RWPE1 (cell line): ENCODE results near the gene SLC1A2.
"Not testable (repeated sequence)": the region's sequence is repeated elsewhere in the genome, so short reads cannot be mapped to it uniquely, and the experiment has no call there.

Experiments used
- CTCF ChIA-PET: fragments of 350-600 bp; sonication (Branson Sonifier 250); formaldehyde crosslinking; extraction: SDS; loops from one replicate; lab custom pipeline; 2021; lab: Yijun Ruan, JAX
- POLR2A ChIA-PET: fragments of 400-600 bp; formaldehyde crosslinking; extraction: SDS; loops from one replicate; lab custom pipeline; 2020; ENCODE audit warnings: antibody characterized with exemption; ENCODE audit not compliant: low non-redundant PET; lab: Yijun Ruan, JAX
- DNase-seq: peaks from one replicate; pipeline ENCODE4 v3.0.0; 2012; ENCODE audit warnings: low spot score
- H3K27ac ChIP-seq: fragments of 450-650 bp; 2 replicates; pipeline ENCODE4 v1.5.1; 2017
- TF ChIP-seq, protein P1 (sequence below): fragments of 450-650 bp; conservative IDR thresholded peaks from 2 replicates; pipeline ENCODE4 v1.5.1; 2017; ENCODE audit warnings: low read depth, mild to moderate bottlenecking

Gene SLC1A2

DNA sequence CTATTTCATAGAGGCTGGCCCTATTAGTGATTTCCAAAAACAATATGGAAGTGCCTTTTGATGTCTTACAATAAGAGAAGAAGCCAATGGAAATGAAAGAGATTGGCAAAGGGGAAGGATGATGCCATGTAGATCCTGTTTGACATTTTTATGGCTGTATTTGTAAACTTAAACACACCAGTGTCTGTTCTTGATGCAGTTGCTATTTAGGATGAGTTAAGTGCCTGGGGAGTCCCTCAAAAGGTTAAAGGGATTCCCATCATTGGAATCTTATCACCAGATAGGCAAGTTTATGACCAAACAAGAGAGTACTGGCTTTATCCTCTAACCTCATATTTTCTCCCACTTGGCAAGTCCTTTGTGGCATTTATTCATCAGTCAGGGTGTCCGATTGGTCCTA, 189.0 kb downstream of the SLC1A2 start:
- TF ChIP-seq, protein P1, sequence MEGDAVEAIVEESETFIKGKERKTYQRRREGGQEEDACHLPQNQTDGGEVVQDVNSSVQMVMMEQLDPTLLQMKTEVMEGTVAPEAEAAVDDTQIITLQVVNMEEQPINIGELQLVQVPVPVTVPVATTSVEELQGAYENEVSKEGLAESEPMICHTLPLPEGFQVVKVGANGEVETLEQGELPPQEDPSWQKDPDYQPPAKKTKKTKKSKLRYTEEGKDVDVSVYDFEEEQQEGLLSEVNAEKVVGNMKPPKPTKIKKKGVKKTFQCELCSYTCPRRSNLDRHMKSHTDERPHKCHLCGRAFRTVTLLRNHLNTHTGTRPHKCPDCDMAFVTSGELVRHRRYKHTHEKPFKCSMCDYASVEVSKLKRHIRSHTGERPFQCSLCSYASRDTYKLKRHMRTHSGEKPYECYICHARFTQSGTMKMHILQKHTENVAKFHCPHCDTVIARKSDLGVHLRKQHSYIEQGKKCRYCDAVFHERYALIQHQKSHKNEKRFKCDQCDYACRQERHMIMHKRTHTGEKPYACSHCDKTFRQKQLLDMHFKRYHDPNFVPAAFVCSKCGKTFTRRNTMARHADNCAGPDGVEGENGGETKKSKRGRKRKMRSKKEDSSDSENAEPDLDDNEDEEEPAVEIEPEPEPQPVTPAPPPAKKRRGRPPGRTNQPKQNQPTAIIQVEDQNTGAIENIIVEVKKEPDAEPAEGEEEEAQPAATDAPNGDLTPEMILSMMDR: no peak
- DNase-seq: no peak
- CTCF ChIA-PET: no interaction called here
- H3K27ac ChIP-seq: no peak overlapping the region
- POLR2A ChIA-PET: no interaction called here

DNA sequence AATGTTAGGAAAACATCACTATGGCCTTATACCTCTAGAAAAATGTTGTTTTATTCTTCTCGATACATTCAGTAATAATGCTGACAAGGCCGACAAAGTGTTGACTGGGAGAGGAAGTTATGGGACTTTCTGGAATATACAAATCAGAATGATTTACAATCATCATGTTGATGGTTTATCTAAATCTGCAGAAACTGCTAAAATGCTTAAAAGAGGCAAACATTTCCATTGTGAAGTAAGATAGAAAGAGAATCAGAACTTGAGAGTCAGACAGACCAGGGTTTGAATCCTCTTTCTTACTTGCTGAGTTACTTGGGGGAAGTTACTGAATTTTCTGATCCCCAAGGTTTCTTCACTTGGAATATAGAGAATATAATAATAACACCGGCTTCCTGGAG, 191.0 kb downstream of the SLC1A2 start:
- POLR2A ChIA-PET: no interaction called here
- TF ChIP-seq, protein P1: no peak
- CTCF ChIA-PET: no interaction called here
- no peak overlapping the region for H3K27ac ChIP-seq
- no peak for DNase-seq

DNA sequence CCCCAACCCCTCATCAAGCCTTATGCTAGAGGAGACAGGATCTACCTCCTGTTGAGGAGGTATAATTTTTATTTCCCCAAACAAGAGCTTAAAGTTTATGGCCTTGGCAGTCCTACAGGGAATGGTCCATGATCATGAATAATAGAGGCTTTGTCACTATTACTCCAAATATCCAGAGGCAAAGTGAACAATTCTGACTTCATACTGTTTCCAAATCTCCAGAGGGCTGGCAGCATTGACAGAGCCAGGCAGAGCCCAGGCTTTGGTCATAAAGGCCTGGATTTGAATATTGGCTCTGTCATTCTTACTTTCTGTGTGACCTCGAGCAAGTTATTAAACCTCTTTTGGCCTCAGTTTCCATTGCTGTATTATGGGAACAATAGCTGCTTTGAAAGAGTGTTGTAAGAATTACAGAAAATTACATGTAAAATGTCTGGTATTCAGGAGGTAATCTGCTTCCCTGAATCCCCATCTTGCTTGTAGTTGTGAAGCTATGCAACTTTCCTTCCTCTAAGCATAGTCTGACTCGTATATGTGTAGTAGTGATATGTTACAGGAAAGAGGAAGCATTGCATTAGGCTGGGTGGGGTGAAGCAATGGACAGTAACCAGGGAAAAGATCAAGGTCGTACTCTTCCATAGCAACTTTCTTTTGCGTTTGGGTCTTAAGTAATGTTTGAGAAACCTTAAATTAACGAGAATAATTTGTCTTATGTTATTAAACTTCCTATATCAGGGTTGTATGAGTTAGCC, 191.6 kb downstream of the SLC1A2 start:
- TF ChIP-seq, protein P1: no peak
- no peak for DNase-seq
- CTCF ChIA-PET: no interaction called here
- H3K27ac ChIP-seq: no peak overlapping the region
- POLR2A ChIA-PET: no interaction called here

DNA sequence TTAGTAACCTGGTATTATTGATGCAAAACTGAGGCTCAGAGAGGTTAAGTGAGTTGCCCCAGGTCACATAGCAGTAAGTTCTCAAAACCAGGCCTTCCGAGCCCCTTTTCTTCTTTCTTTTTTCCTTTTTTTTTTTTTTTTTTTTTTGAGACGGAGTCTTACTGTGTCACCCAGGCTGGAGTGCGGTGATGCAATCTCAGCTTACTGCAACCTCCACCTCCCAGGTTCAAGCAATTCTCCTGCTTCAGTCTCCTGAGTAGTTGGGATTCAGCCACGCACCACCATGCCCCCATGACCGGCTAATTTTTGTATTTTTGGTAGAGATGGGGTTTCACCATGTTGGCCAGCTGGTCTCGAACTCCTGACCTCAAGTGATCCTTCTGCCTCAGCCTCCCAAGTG, 192.6 kb downstream of the SLC1A2 start:
- CTCF ChIA-PET, DNase-seq, POLR2A ChIA-PET, H3K27ac ChIP-seq: not testable (repeated sequence)

DNA sequence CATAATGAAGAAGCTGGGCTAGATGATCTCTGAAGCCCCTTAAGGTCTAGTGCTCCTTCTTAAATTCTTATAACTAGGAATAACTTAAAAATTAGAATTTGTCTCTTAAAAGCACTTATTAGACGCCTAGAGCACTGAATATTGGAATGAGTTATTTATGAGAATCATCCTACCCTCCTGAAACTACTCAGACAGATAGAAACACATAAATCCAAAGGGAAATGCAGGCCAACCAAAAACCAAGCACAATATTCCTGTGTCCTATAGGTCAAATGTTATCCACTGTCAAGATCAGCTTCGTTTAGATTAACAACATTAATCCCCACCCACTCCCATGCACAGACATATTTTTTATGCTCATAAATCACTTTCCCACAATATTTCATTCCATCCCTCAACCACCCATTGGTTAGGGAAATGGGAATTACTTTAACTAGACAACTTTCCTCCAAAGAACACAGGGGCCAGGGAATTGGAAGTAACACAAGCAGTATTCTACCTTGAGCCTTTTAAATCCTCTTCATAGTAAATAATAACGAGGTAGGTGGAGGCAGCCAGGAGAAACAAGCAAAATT, 193.3 kb downstream of the SLC1A2 start:
- ChIA-PET CTCF (no interaction called here), POLR2A (no interaction called here)
- no peak overlapping the region for H3K27ac ChIP-seq
- TF ChIP-seq, protein P1: no peak
- DNase-seq: no peak

DNA sequence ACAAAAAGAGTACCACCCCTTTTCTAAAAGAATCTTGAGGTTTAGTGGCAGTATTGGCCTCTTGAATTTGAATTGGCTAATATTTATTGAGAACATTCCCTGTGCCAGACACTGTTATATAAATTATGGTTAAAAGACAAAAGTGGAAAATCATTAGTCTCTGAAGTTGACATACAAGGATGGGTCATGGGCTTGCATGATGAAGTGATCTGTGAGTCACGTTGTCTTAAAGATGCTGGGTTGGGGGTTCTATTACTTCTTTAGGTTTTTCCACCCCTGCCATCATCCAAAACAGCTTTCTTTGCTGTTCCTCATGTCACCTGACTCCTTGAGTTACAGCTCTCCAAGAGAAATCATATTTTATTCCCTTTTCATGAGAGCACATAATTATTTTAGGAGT, 195.4 kb downstream of the SLC1A2 start:
- CTCF ChIA-PET: interaction anchor here (0.6 kb wide), 1 partner anchor 491 kb away, joined by 3 read pairs; no protein-coding TSS in a partner anchor
- no peak overlapping the region for H3K27ac ChIP-seq
- POLR2A ChIA-PET: no interaction called here
- TF ChIP-seq, protein P1: no peak
- no peak for DNase-seq

DNA sequence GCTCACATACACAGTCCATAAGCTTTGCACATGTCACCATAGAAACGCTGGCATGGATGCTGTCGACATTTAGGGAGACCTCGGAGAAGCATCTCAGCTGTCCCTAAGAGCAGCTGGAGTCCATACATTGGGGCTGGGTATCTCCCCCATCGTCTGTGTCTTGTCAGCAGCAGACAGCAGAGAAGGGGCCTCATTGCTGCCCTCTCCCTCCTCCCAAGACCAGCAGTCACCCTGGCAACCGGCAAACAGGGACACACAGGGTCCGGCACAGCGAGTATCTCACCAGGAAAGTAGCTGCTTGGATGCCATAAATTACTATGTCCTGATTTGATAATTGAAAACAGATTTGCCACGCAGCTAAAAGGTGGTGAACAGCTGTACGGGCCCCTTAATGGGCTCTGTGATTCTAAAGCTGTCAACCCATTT, 196.0 kb downstream of the SLC1A2 start:
- POLR2A ChIA-PET: no interaction called here
- no peak overlapping the region for H3K27ac ChIP-seq
- TF ChIP-seq, protein P1: no peak
- CTCF ChIA-PET: no interaction called here
- DNase-seq: no peak
